ACC112 (cell line): ENCODE data around the gene EEPD1.

Experiments
- H2AFZ ChIP-seq: fragments of 200-600 bp; sonication (generic); one replicate; pipeline ENCODE4 v1.6.0; 2017; ENCODE audit warnings: antibody characterized with exemption, low read length; ENCODE audit not compliant: unreplicated experiment
- H3K27ac ChIP-seq: fragments of 200-600 bp; sonication (generic); 2 replicates; pipeline ENCODE4 v1.5.1; 2014; ENCODE audit warnings: low read depth, mild to moderate bottlenecking, antibody characterized with exemption, low read length, moderate library complexity
- H3K27me3 ChIP-seq: fragments of 200-600 bp; sonication (generic); 2 replicates; pipeline ENCODE4 v1.6.1; 2014; ENCODE audit warnings: mild to moderate bottlenecking, antibody characterized with exemption, low read length, moderate library complexity, mixed read lengths; ENCODE audit not compliant: insufficient read depth
- H3K36me3 ChIP-seq: fragments of 200-600 bp; sonication (generic); 2 replicates; pipeline ENCODE4 v1.6.1; 2016; ENCODE audit warnings: mild to moderate bottlenecking, antibody characterized with exemption, low read length, moderate library complexity, mixed read lengths; ENCODE audit not compliant: insufficient read depth
- H3K4me1 ChIP-seq: fragments of 200-600 bp; sonication (generic); one replicate; pipeline ENCODE4 v1.6.1; 2016; ENCODE audit warnings: low read length, mixed read lengths; ENCODE audit not compliant: insufficient read depth, unreplicated experiment, control insufficient read depth
- H3K4me3 ChIP-seq: fragments of 200-600 bp; sonication (generic); 2 replicates; pipeline ENCODE4 v1.5.1; 2014; ENCODE audit warnings: mild to moderate bottlenecking, low read depth, low read length
- H3K79me2 ChIP-seq: fragments of 200-600 bp; sonication (generic); one replicate; pipeline ENCODE4 v1.6.0; 2016; ENCODE audit warnings: low read length; ENCODE audit not compliant: control insufficient read depth, unreplicated experiment, insufficient read depth

Gene EEPD1

GRCh38 chr7:36157527-36158320 is 4.7 kb downstream of the EEPD1 start:
- no peak overlapping the region for H3K4me3 ChIP-seq
- H3K36me3 ChIP-seq: no peaks in the 10 kb centered on the region
- no peaks in the 10 kb centered on the region for H3K79me2 ChIP-seq
- peaks cover 11% of the 10 kb centered on the region for H3K4me1 ChIP-seq
- no peak overlapping the region for H2AFZ ChIP-seq
- no peaks in the 10 kb centered on the region for H3K27me3 ChIP-seq
- no peak overlapping the region for H3K27ac ChIP-seq

- H3K27ac ChIP-seq: no peak overlapping the region
- H3K36me3 ChIP-seq: no peaks in the 10 kb centered on the region
- H3K27me3 ChIP-seq: no peaks in the 10 kb centered on the region
- H3K79me2 ChIP-seq: no peaks in the 10 kb centered on the region
- H3K4me3 ChIP-seq: no peak overlapping the region
- no peak overlapping the region for H2AFZ ChIP-seq
- H3K4me1 ChIP-seq: peaks cover 11% of the 10 kb centered on the region
Measured at GRCh38 chr7:36158321-36158605, 5.2 kb downstream of the EEPD1 start.

GRCh38 chr7:36159618-36160017 is 6.6 kb downstream of the EEPD1 start:
- Histone ChIP-seq H3K36me3 (no peaks in the 10 kb centered on the region), H3K27ac (no peak overlapping the region), H3K4me1 (peaks cover 11% of the 10 kb centered on the region), H2AFZ (no peak overlapping the region), H3K4me3 (no peak overlapping the region), H3K27me3 (no peaks in the 10 kb centered on the region), H3K79me2 (no peaks in the 10 kb centered on the region)

GRCh38 chr7:36160313-36160712 is 7.3 kb downstream of the EEPD1 start:
- Histone ChIP-seq H2AFZ (no peak overlapping the region), H3K36me3 (no peaks in the 10 kb centered on the region), H3K27me3 (no peaks in the 10 kb centered on the region), H3K4me1 (peaks cover 5% of the 10 kb centered on the region), H3K79me2 (no peaks in the 10 kb centered on the region), H3K4me3 (no peak overlapping the region), H3K27ac (no peak overlapping the region)

- H3K27me3 ChIP-seq: no peaks in the 10 kb centered on the region
- no peaks in the 10 kb centered on the region for H3K4me1 ChIP-seq
- H3K36me3 ChIP-seq: no peaks in the 10 kb centered on the region
- no peaks in the 10 kb centered on the region for H3K79me2 ChIP-seq
- H3K27ac ChIP-seq: no peak overlapping the region
- no peak overlapping the region for H3K4me3 ChIP-seq
- no peak overlapping the region for H2AFZ ChIP-seq
Measured at GRCh38 chr7:36161996-36162395, 8.9 kb downstream of the EEPD1 start.

- no peak overlapping the region for H3K27ac ChIP-seq
- H3K36me3 ChIP-seq: no peaks in the 10 kb centered on the region
- no peaks in the 10 kb centered on the region for H3K4me1 ChIP-seq
- H3K27me3 ChIP-seq: no peaks in the 10 kb centered on the region
- H3K4me3 ChIP-seq: no peak overlapping the region
- no peak overlapping the region for H2AFZ ChIP-seq
- H3K79me2 ChIP-seq: no peaks in the 10 kb centered on the region
Measured at GRCh38 chr7:36165059-36165458, 12.0 kb downstream of the EEPD1 start.

- Histone ChIP-seq H3K27ac (no peak overlapping the region), H3K4me1 (no peaks in the 10 kb centered on the region), H2AFZ (no peak overlapping the region), H3K27me3 (no peaks in the 10 kb centered on the region), H3K79me2 (no peaks in the 10 kb centered on the region), H3K36me3 (no peaks in the 10 kb centered on the region), H3K4me3 (no peak overlapping the region)
Measured at GRCh38 chr7:36165802-36166201, 12.7 kb downstream of the EEPD1 start.

- Histone ChIP-seq H2AFZ (no peak overlapping the region), H3K27ac (no peak overlapping the region), H3K27me3 (no peaks in the 10 kb centered on the region), H3K36me3 (no peaks in the 10 kb centered on the region), H3K4me3 (no peak overlapping the region), H3K4me1 (no peaks in the 10 kb centered on the region), H3K79me2 (no peaks in the 10 kb centered on the region)
Measured at GRCh38 chr7:36167403-36168050, 14.5 kb downstream of the EEPD1 start.

- no peak overlapping the region for H2AFZ ChIP-seq
- no peaks in the 10 kb centered on the region for H3K36me3 ChIP-seq
- H3K79me2 ChIP-seq: no peaks in the 10 kb centered on the region
- H3K27ac ChIP-seq: no peak overlapping the region
- no peak overlapping the region for H3K4me3 ChIP-seq
- H3K4me1 ChIP-seq: no peaks in the 10 kb centered on the region
- no peaks in the 10 kb centered on the region for H3K27me3 ChIP-seq
Measured at GRCh38 chr7:36171503-36171902, 18.4 kb downstream of the EEPD1 start.

- Histone ChIP-seq H3K27ac (no peak overlapping the region), H2AFZ (no peak overlapping the region), H3K79me2 (no peaks in the 10 kb centered on the region), H3K4me3 (no peak overlapping the region), H3K36me3 (no peaks in the 10 kb centered on the region), H3K4me1 (no peaks in the 10 kb centered on the region), H3K27me3 (no peaks in the 10 kb centered on the region)
Measured at GRCh38 chr7:36175886-36176285, 22.8 kb downstream of the EEPD1 start.

- Histone ChIP-seq H3K27me3 (no peaks in the 10 kb centered on the region), H3K4me1 (no peaks in the 10 kb centered on the region), H3K4me3 (no peak overlapping the region), H3K36me3 (no peaks in the 10 kb centered on the region), H2AFZ (no peak overlapping the region), H3K27ac (no peak overlapping the region), H3K79me2 (no peaks in the 10 kb centered on the region)
Measured at GRCh38 chr7:36176697-36177096, 23.6 kb downstream of the EEPD1 start.
